H1 (cell line): ENCODE results near the gene ITGA3. TPM values are rescaled to one million over a fixed set of nuclear protein-coding genes. Genes with fewer than 3 reads are reported as not detected.

Source experiments
- CTCF ChIA-PET: fragments of 300-600 bp; sonication (Branson Sonifier 250); formaldehyde crosslinking; loops from one replicate; lab custom pipeline; 2021; ENCODE audit not compliant: partially characterized antibody; lab: Charles Lee
- POLR2A ChIA-PET: fragments of 300-600 bp; sonication (Branson Sonifier 250); formaldehyde crosslinking; loops from one replicate; lab custom pipeline; 2021; ENCODE audit warnings: inconsistent platforms; ENCODE audit not compliant: partially characterized antibody; lab: Charles Lee
- DNase-seq, 2 experiments: peaks; one replicate each; pipeline versions ENCODE4 v3.0.0 to v3.0.0-alpha.2; 2010 to 2022; ENCODE audit warnings: low spot score in 2 of 2, low read depth in 1 of 2, mixed read lengths in 1 of 2
- FAIRE-seq: peaks from 2 replicates; lab custom pipeline; 2011; peaks lifted over from hg19 to GRCh38; lab: Jason Lieb, UNC
- H2AFZ ChIP-seq: 2 replicates; pipeline ENCODE4 v1.8.1; 2012; ENCODE audit warnings: low read length, inconsistent platforms
- H2AK5ac ChIP-seq: 2 replicates; pipeline ENCODE4 v1.6.1; 2013; ENCODE audit warnings: low read depth, low read length
- H2BK120ac ChIP-seq: replicated peaks from 2 replicates; pipeline ENCODE3; 2013; ENCODE audit warnings: low read depth, low read length, inconsistent platforms
- H2BK12ac ChIP-seq: 2 replicates; pipeline ENCODE4 v1.6.1; 2013; ENCODE audit warnings: low read depth, low read length
- H2BK15ac ChIP-seq: 2 replicates; pipeline ENCODE4 v1.6.1; 2013; ENCODE audit warnings: low read length
- H2BK20ac ChIP-seq: 2 replicates; pipeline ENCODE4 v1.6.1; 2013; ENCODE audit warnings: low read length
- H2BK5ac ChIP-seq: 2 replicates; pipeline ENCODE4 v1.6.1; 2013; ENCODE audit warnings: low read depth, low read length
- H3K14ac ChIP-seq: 2 replicates; pipeline ENCODE4 v1.6.1; 2013; ENCODE audit warnings: inconsistent platforms; ENCODE audit not compliant: insufficient read length
- H3K18ac ChIP-seq: 2 replicates; pipeline ENCODE4 v1.6.1; 2013; ENCODE audit warnings: low read length; ENCODE audit errors: extremely low read depth
- H3K23ac ChIP-seq: 2 replicates; pipeline ENCODE4 v1.6.1; 2013; ENCODE audit warnings: inconsistent platforms; ENCODE audit not compliant: insufficient read length
- H3K23me2 ChIP-seq: 2 replicates; pipeline ENCODE4 v1.6.1; 2013; ENCODE audit warnings: low read depth, low read length
- H3K27ac ChIP-seq: 2 replicates; pipeline ENCODE4 v1.6.1; 2011; ENCODE audit warnings: low read depth, low read length, inconsistent platforms
- H3K27me3 ChIP-seq, 4 experiments: replicated peaks in 1 of 4; 1 replicate in 1 of 4; 2 replicates in 3 of 4; pipeline versions ENCODE4 v1.6.1 to v1.8.1; 2011 to 2013; ENCODE audit warnings: low read length in 3 of 4, mild to moderate bottlenecking in 3 of 4, inconsistent platforms in 2 of 4, mixed read lengths in 2 of 4, moderate library complexity in 1 of 4; ENCODE audit not compliant: control insufficient read depth in 3 of 4, insufficient read depth in 3 of 4; ENCODE audit errors: extremely low read depth in 1 of 4
- H3K36me3 ChIP-seq, 4 experiments: 2 replicates each; pipeline versions ENCODE4 v1.6.1 to v1.8.1; 2011 to 2013; ENCODE audit warnings: mild to moderate bottlenecking in 4 of 4, low read length in 3 of 4, moderate library complexity in 2 of 4, control low read depth in 1 of 4, inconsistent platforms in 1 of 4; ENCODE audit not compliant: insufficient read depth in 4 of 4, control insufficient read depth in 2 of 4
- H3K4ac ChIP-seq: replicated peaks from 2 replicates; pipeline ENCODE3; 2013; ENCODE audit warnings: low read length, low read depth, mixed read lengths, inconsistent platforms; ENCODE audit not compliant: insufficient read length
- H3K4me1 ChIP-seq, 4 experiments: replicated peaks in 1 of 4; 1 replicate in 1 of 4; 2 replicates in 3 of 4; pipeline versions ENCODE4 v1.6.1 to v1.8.1; 2011 to 2013; ENCODE audit warnings: low read length in 3 of 4, inconsistent platforms in 2 of 4, mixed read lengths in 1 of 4; ENCODE audit not compliant: insufficient read depth in 4 of 4, control insufficient read depth in 3 of 4
- H3K4me2 ChIP-seq, 2 experiments: 2 replicates each; pipeline versions ENCODE4 v1.6.1 to v1.8.1; 2011 to 2013; ENCODE audit warnings: low read depth in 2 of 2, low read length in 2 of 2, control low read depth in 1 of 2, inconsistent platforms in 1 of 2, mild to moderate bottlenecking in 1 of 2; ENCODE audit not compliant: insufficient read depth in 1 of 2
- H3K4me3 ChIP-seq, 4 experiments: fragments of 200-600, 300-600 bp in 1 of 4; sonication (generic), shearing (Covaris generic), sonication (Bioruptor Twin) in 1 of 4; 2 replicates each; pipeline versions ENCODE4 v1.5.1 to v1.8.1; 2011 to 2016; ENCODE audit warnings: low read length in 4 of 4, low read depth in 3 of 4, control low read depth in 2 of 4, inconsistent platforms in 2 of 4, mild to moderate bottlenecking in 2 of 4, mixed read lengths in 1 of 4, moderate library complexity in 1 of 4; ENCODE audit not compliant: insufficient read depth in 2 of 4; ENCODE audit errors: extremely low read depth in 1 of 4
- H3K56ac ChIP-seq: replicated peaks from 2 replicates; pipeline ENCODE3; 2013; ENCODE audit warnings: low read depth, mild to moderate bottlenecking, mixed read lengths, low read length, inconsistent platforms; ENCODE audit not compliant: insufficient read length
- H3K79me1 ChIP-seq: 2 replicates; pipeline ENCODE4 v1.6.1; 2013; ENCODE audit warnings: low read depth, low read length, control low read depth
- H3K79me2 ChIP-seq, 2 experiments: 2 replicates each; pipeline versions ENCODE4 v1.6.1 to v1.8.1; 2012 to 2013; ENCODE audit warnings: low read length in 2 of 2, mild to moderate bottlenecking in 2 of 2, inconsistent platforms in 1 of 2; ENCODE audit not compliant: insufficient read depth in 2 of 2, control insufficient read depth in 1 of 2
- H3K9ac ChIP-seq, 4 experiments: replicated peaks in 1 of 4; 1 replicate in 1 of 4; 2 replicates in 3 of 4; pipeline versions ENCODE4 v1.6.1 to v1.8.1; 2011 to 2013; ENCODE audit warnings: low read depth in 3 of 4, low read length in 3 of 4, control low read depth in 2 of 4, mild to moderate bottlenecking in 2 of 4, moderate library complexity in 2 of 4, inconsistent platforms in 1 of 4; ENCODE audit errors: extremely low read depth in 1 of 4
- H3K9me3 ChIP-seq, 2 experiments: 2 replicates each; pipeline versions ENCODE4 v1.6.1 to v1.8.1; 2012 to 2013; ENCODE audit warnings: mild to moderate bottlenecking in 2 of 2, moderate library complexity in 2 of 2, control low read depth in 1 of 2, inconsistent platforms in 1 of 2, low read depth in 1 of 2, low read length in 1 of 2, mixed read lengths in 1 of 2; ENCODE audit not compliant: insufficient read depth in 2 of 2
- H4K20me1 ChIP-seq, 2 experiments: replicated peaks in 1 of 2; 2 replicates each; pipeline versions ENCODE3 to v1.8.1; 2011 to 2013; ENCODE audit warnings: inconsistent platforms in 2 of 2, low read length in 2 of 2, mild to moderate bottlenecking in 1 of 2; ENCODE audit not compliant: insufficient read depth in 2 of 2, control insufficient read depth in 1 of 2
- H4K5ac ChIP-seq: 2 replicates; pipeline ENCODE4 v1.6.1; 2013; ENCODE audit warnings: low read length, low read depth, mixed read lengths, inconsistent platforms; ENCODE audit not compliant: insufficient read length
- H4K8ac ChIP-seq: 2 replicates; pipeline ENCODE4 v1.8.0; 2013; ENCODE audit warnings: mild to moderate bottlenecking, moderate library complexity, low read length, inconsistent platforms; ENCODE audit not compliant: insufficient read depth; ENCODE audit errors: extremely low read depth
- H4K91ac ChIP-seq: replicated peaks from 2 replicates; pipeline ENCODE3; 2013; ENCODE audit warnings: low read length, mixed read lengths, inconsistent platforms; ENCODE audit not compliant: insufficient read length
- RFX5 ChIP-seq: IDR thresholded peaks from 2 replicates; pipeline ENCODE4 v1.6.1; 2011; ENCODE audit warnings: low read depth, low read length, improper control_type of control experiment, borderline replicate concordance
- TEAD4 ChIP-seq: IDR thresholded peaks from 2 replicates; pipeline ENCODE4 v1.6.1; 2012; ENCODE audit warnings: low read depth, low read length, inconsistent platforms, mixed read lengths
- WGBS, 2 experiments: shearing (Covaris generic) in 1 of 2; methylation state at CpG; one replicate each; pipeline versions ENCODE4 v1.1.6 to v1.1.7; 2013 to 2015; ENCODE audit warnings: low lambda C conversion rate in 2 of 2, mixed read lengths in 2 of 2, inconsistent platforms in 1 of 2, low coverage in 1 of 2, missing lambda C conversion rate in 1 of 2; ENCODE audit not compliant: insufficient replicate concordance in 2 of 2, insufficient coverage in 1 of 2, insufficient read length in 1 of 2; ENCODE audit errors: extremely low coverage in 1 of 2, missing lambda C conversion rate in 1 of 2; 5-methylcytosine and 5-hydroxymethylcytosine counted together
- polyA plus RNA-seq, 7 experiments: library from polyadenylated mRNA; depleted of rRNA in 3 of 7; stranded (reverse) in 5 of 7; unstranded in 2 of 7; fragments of >200 nt in 5 of 7; fragments of 200-250 nt in 2 of 7; gene quantifications; 1 replicate in 5 of 7; 2 replicates in 1 of 7; 4 replicates in 1 of 7; pipeline versions ENCODE4 v1.2.1 to v1.2.3, GENCODE V29; 2011 to 2013; ENCODE audit warnings: missing spikeins in 2 of 7, mixed read lengths in 2 of 7
- total RNA-seq: library from RNA; stranded (reverse); fragmentation: NEBNext Ultra II Directional; extraction: Animal tissue kit (Norgen Biotek cat#: 25700); gene quantifications from 2 replicates; pipeline ENCODE4 v1.2.1, GENCODE V29; 2021

ITGA3 gene
- total and polyA plus RNA-seq, 2 of the 8 experiments (the other 6 are each of a cell fraction or from before 2014, with no cell fraction given) = 24.0 to 24.2 TPM

- Histone ChIP-seq H3K4me2 (no peak overlapping the region), H2BK5ac (no peak overlapping the region), H2BK15ac (no peak overlapping the region), H3K9me3 (no peaks in the 10 kb centered on the region), H2BK12ac (no peak overlapping the region; the same call in 1 of the 2 replicates), H3K4me3 (no peak overlapping the region), H4K5ac (no peak overlapping the region), H2AFZ (no peak overlapping the region), H3K4me1 (peaks cover 0 to 9% (median 0%) of the 10 kb centered on the region in 4 experiments; a peak in 3 of 7 replicates), H2BK120ac (no peak overlapping the region), H3K4ac (no peak overlapping the region), H3K14ac (no peak overlapping the region), H3K56ac (no peak overlapping the region), H4K91ac (no peak overlapping the region), H3K23me2 (no peaks in the 10 kb centered on the region), H4K20me1 (no peaks in the 10 kb centered on the region), H3K23ac (no peak overlapping the region), H2BK20ac (no peak overlapping the region), H3K27me3 (no peaks in the 10 kb centered on the region), H3K9ac (no peak overlapping the region), H3K79me1 (no peaks in the 10 kb centered on the region), H3K27ac (no peak overlapping the region), H2AK5ac (no peak overlapping the region), H4K8ac (no peak overlapping the region), H3K79me2 (no peaks in the 10 kb centered on the region), H3K36me3 (no peaks in the 10 kb centered on the region), H3K18ac (no peak overlapping the region)
- ChIA-PET POLR2A (interaction anchor here (0.9 kb wide), 1 partner anchor 22 kb away, joined by 3 read pairs; the partner anchor contains the start of gene ITGA3), CTCF (interaction anchor here (1.1 to 2.6 kb wide), 9 partner anchors 7 to 60 kb away, joined by 3 to 15 read pairs (median 7); partner anchors contain the start of genes ITGA3 and PDK2)
- DNase-seq = no peak
- WGBS, 2 experiments = 87% methylated on average over 15 of the region's 16 CpGs; no CpG with 5 or more reads in 1 of the 2 experiments
- TF ChIP-seq TEAD4 = peak; percentile 58
- TF ChIP-seq RFX5 = no peak
- FAIRE-seq = no peak
These were observed 21.2 kb upstream of the ITGA3 start for GRCh38 chr17:50034498-50035364.
